CD4-positive, CD25-positive, alpha-beta regulatory T cell (primary cell): ENCODE measurements around the gene CAND2. TPM values are rescaled to one million over a fixed set of nuclear protein-coding genes. Genes with fewer than 3 reads are reported as not detected.
A peak's percentile ranks its signal among the peaks of the same experiment; 100 is the strongest.

Experiments used
- ATAC-seq, 2 donors: fragments of 150-1000 bp; cut with Tn5 transposase; one replicate each; pipeline ENCODE4 v1.10.0; 2021; ENCODE audit warnings: low read depth in 2 of 2, moderate number of reproducible peaks in 2 of 2, moderate library complexity in 1 of 2
- DNase-seq, 3 donors: peaks; one replicate each; pipeline versions ENCODE4 v3.0.0 to v3.0.0-alpha.2; 2012 to 2022; ENCODE audit warnings: mixed read lengths in 1 of 3
- H3K27ac ChIP-seq: one replicate; pipeline ENCODE4 v1.7.0; 2013; ENCODE audit warnings: mild to moderate bottlenecking, low read length; ENCODE audit not compliant: insufficient read depth, poor library complexity, severe bottlenecking
- H3K27me3 ChIP-seq: one replicate; pipeline ENCODE4 v1.7.0; 2013; ENCODE audit warnings: low read length; ENCODE audit not compliant: control insufficient read depth, insufficient read depth
- H3K36me3 ChIP-seq: one replicate; pipeline ENCODE4 v1.7.0; 2013; ENCODE audit warnings: mild to moderate bottlenecking, low read length, moderate library complexity; ENCODE audit not compliant: control insufficient read depth, insufficient read depth
- H3K4me1 ChIP-seq: 2 replicates; pipeline ENCODE4 v1.7.0; 2013; ENCODE audit warnings: mild to moderate bottlenecking, low read length; ENCODE audit not compliant: insufficient read depth, control insufficient read depth, poor library complexity, severe bottlenecking
- H3K4me3 ChIP-seq: one replicate; pipeline ENCODE4 v1.7.0; 2013; ENCODE audit warnings: low read depth, mild to moderate bottlenecking, low read length, moderate library complexity
- H3K9me3 ChIP-seq, 2 experiments: 1 replicate in 1 of 2; 2 replicates in 1 of 2; pipeline ENCODE4 v1.7.0; 2013; ENCODE audit warnings: low read length in 2 of 2, mild to moderate bottlenecking in 1 of 2, moderate library complexity in 1 of 2; ENCODE audit not compliant: control insufficient read depth in 2 of 2
- H3K27ac Mint-ChIP-seq, 3 donors: one replicate each; pipeline ENCODE4 v1.8.0; 2020 to 2022; ENCODE audit warnings: mild to moderate bottlenecking in 3 of 3, mixed read lengths in 3 of 3, moderate library complexity in 2 of 3
- H3K27me3 Mint-ChIP-seq: one replicate; pipeline ENCODE4 v1.8.0; 2022; ENCODE audit warnings: mild to moderate bottlenecking, mixed read lengths
- H3K36me3 Mint-ChIP-seq: one replicate; pipeline ENCODE4 v1.8.0; 2020; ENCODE audit warnings: mixed read lengths
- H3K4me1 Mint-ChIP-seq, 4 donors: one replicate each; pipeline ENCODE4 v1.8.0; 2020 to 2022; ENCODE audit warnings: mixed read lengths in 4 of 4, mild to moderate bottlenecking in 1 of 4
- H3K4me3 Mint-ChIP-seq, 4 donors: one replicate each; pipeline ENCODE4 v1.8.0; 2020 to 2022; ENCODE audit warnings: mild to moderate bottlenecking in 4 of 4, mixed read lengths in 4 of 4, moderate library complexity in 3 of 4
- H3K9me3 Mint-ChIP-seq, 7 donors: one replicate each; pipeline ENCODE4 v1.8.0; 2020 to 2022; ENCODE audit warnings: mixed read lengths in 7 of 7, mild to moderate bottlenecking in 3 of 7, moderate library complexity in 2 of 7
- polyA plus RNA-seq, 4 donors: library from polyadenylated mRNA; unstranded; fragments of 300-500 nt; fragmentation: Illumina TruSeq; gene quantifications; one replicate each; pipeline ENCODE4 v1.2.3, GENCODE V29; 2021
- total RNA-seq: library from RNA; stranded (reverse); gene quantifications from one replicate; pipeline ENCODE4 v1.2.3, GENCODE V29; 2022

Gene CAND2
- total RNA-seq (0.72 TPM), polyA plus RNA-seq (under 1 TPM; 0.63 to 0.98 (median 0.83) TPM)

DNA sequence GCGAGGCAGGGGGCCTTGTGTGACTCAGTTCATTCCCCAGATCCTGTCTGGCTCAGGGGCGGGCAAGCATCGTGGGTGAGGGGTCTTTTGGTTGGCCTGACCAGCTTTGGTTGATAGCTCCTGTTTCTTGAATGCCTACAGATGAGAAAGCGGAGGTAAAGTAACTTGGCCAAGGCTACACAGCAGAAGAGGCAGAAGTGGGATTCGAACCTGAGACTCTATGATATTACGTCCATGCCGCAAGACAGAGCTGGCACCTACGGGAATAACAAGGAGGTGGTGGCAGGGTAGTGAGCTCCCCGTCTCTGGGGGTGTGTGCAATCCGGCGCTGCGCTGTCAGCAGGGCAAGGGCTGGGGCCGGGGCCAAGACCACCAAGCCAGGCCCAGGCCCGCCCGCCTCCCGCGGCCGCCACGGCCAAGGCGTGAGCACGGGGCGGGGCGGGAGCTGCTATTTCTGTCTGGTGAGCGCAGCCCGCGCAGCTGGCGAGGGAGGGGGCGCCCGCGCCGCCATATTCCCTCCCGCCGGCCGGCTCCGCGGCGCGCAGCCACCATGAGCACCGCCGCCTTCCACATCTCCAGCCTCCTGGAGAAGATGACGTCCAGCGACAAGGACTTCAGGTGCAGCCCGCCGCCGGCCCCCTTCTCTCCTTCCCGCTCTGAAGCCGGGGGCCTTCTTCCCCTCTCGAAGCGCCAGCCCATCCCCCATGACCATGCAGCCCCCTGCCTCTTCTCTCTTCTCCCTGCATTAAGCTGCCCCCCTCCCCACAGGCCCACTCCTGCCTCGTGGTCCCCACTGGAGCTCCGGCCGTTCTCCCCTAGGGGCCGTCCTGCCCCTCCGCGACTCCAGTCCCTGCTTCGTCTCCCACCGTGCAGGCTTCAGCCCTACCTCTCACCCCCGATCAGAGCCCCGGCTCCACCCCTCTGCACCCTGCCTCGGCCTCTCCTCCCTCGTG, at the start of gene CAND2:
Gene CAND2 (plus strand): TSS at position 510 of the 953 bp plus-strand sequence. CDS start 41 bp downstream, at position 551.
- Histone ChIP-seq H3K27ac (peak within 1 kb of the TSS; percentile 23), H3K4me1 (no peaks in the 10 kb centered on the region), H3K9me3 (no peaks in the 10 kb centered on the region), H3K4me3 (no peak within 1 kb of the TSS), H3K36me3 (no peaks in the 10 kb centered on the region), H3K27me3 (peaks cover 2% of the 10 kb centered on the region)
- Mint-ChIP-seq H3K9me3 (no peaks in the 10 kb centered on the region), H3K4me1 (peaks cover 0 to 16% (median 3%) of the 10 kb centered on the region in 4 donors), H3K36me3 (no peaks in the 10 kb centered on the region), H3K4me3 (peak within 1 kb of the TSS; percentile 68 to 87 (median 80)), H3K27me3 (peaks cover 42% of the 10 kb centered on the region), H3K27ac (peak within 1 kb of the TSS in 2 of 3 donors; percentile 87 to 91)
- peak; percentile 58 to 60 for ATAC-seq
- DNase-seq: peak in 2 of 3 donors; percentile 17 to 26

DNA sequence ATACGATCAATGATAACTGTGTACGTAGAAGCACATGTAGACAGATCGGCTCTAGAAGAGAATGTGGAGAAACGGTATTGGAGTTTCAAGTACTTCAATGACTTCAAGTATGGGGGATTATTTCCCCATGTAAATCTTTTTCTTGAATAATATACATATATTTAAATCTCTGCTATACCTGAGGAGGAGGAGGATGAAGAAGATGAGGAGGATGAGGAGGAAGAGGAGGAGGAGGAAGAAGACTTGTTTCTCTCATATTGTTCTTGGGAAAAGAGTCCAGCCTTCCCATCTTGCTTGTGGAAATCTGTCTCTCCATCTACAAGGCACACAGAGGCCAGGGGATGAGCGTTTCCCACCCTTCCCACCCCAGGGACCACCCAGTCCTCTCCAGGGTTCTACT, 48.0 kb upstream of the CAND2 start:
- H3K27ac Mint-ChIP-seq: no peak overlapping the region
- no peaks in the 10 kb centered on the region for H3K36me3 Mint-ChIP-seq
- peaks cover 2% of the 10 kb centered on the region for H3K27me3 ChIP-seq
- no peaks in the 10 kb centered on the region for H3K9me3 ChIP-seq
- no peak overlapping the region for H3K4me3 Mint-ChIP-seq
- no peaks in the 10 kb centered on the region for H3K9me3 Mint-ChIP-seq
- H3K27ac ChIP-seq: no peak overlapping the region
- no peak for DNase-seq
- no peaks in the 10 kb centered on the region for H3K4me1 Mint-ChIP-seq
- H3K4me3 ChIP-seq: no peak overlapping the region
- no peaks in the 10 kb centered on the region for H3K36me3 ChIP-seq
- H3K27me3 Mint-ChIP-seq: peaks cover 22% of the 10 kb centered on the region
- no peak for ATAC-seq
- H3K4me1 ChIP-seq: no peaks in the 10 kb centered on the region

- no peak for ATAC-seq
These were observed 46.3 kb upstream of the CAND2 start for GRCh38 chr3:12750223-12750622.

GRCh38 chr3:12750658-12751071, 45.8 kb upstream of the CAND2 start:
- no peaks in the 10 kb centered on the region for H3K36me3 Mint-ChIP-seq
- no peaks in the 10 kb centered on the region for H3K9me3 Mint-ChIP-seq
- peak in 1 of 3 donors; percentile 31 for DNase-seq
- no peak overlapping the region for H3K27ac ChIP-seq
- no peaks in the 10 kb centered on the region for H3K36me3 ChIP-seq
- no peaks in the 10 kb centered on the region for H3K9me3 ChIP-seq
- no peaks in the 10 kb centered on the region for H3K27me3 ChIP-seq
- ATAC-seq: peak; percentile 40 to 67
- H3K4me1 ChIP-seq: no peaks in the 10 kb centered on the region
- H3K4me3 ChIP-seq: no peak overlapping the region
- no peak overlapping the region for H3K4me3 Mint-ChIP-seq
- H3K4me1 Mint-ChIP-seq: peaks cover 0 to 1% (median under 1%) of the 10 kb centered on the region in 4 donors
- peak overlapping the region in 1 of 3 donors; percentile 15 for H3K27ac Mint-ChIP-seq
- H3K27me3 Mint-ChIP-seq: peaks cover 21% of the 10 kb centered on the region

More at GRCh38 chr3:12750223-12750622, 46.3 kb upstream of the CAND2 start:
- H3K27me3 Mint-ChIP-seq: peaks cover 19% of the 10 kb centered on the region
- Histone ChIP-seq H3K4me3 (no peak overlapping the region), H3K27ac (no peak overlapping the region), H3K36me3 (no peaks in the 10 kb centered on the region), H3K9me3 (no peaks in the 10 kb centered on the region), H3K27me3 (no peaks in the 10 kb centered on the region), H3K4me1 (no peaks in the 10 kb centered on the region)
- H3K9me3 Mint-ChIP-seq: no peaks in the 10 kb centered on the region
- H3K4me3 Mint-ChIP-seq: no peak overlapping the region
- no peak overlapping the region for H3K27ac Mint-ChIP-seq
- no peaks in the 10 kb centered on the region for H3K4me1 Mint-ChIP-seq
- H3K36me3 Mint-ChIP-seq: no peaks in the 10 kb centered on the region
- DNase-seq: no peak

DNA sequence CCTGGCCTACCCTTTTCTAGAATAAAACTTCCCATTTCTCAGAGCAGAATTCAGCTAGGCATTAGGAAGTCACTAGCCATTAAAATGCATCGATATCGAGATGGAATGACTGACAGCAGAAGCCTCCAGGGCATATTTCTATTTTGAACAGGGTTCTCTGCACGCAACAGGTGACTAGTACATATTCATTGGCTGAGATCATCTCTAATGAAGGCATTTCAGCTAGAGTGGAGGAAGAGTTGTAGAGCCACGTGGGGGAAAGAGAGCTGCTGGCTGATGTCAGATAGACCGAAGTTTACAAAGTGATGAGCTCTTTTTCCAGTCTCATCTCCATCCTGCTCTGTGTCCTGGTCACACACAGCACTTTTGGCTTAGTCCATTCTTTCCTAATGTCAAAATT, 44.9 kb upstream of the CAND2 start:
- Mint-ChIP-seq H3K9me3 (no peaks in the 10 kb centered on the region), H3K4me1 (peaks cover 0 to 4% (median 1%) of the 10 kb centered on the region in 4 donors), H3K27ac (no peak overlapping the region), H3K36me3 (no peaks in the 10 kb centered on the region), H3K27me3 (peaks cover 21% of the 10 kb centered on the region), H3K4me3 (no peak overlapping the region)
- no peak overlapping the region for H3K4me3 ChIP-seq
- no peaks in the 10 kb centered on the region for H3K9me3 ChIP-seq
- H3K36me3 ChIP-seq: no peaks in the 10 kb centered on the region
- no peaks in the 10 kb centered on the region for H3K4me1 ChIP-seq
- no peak overlapping the region for H3K27ac ChIP-seq
- ATAC-seq (no peak), DNase-seq (no peak)
- H3K27me3 ChIP-seq: no peaks in the 10 kb centered on the region

DNA sequence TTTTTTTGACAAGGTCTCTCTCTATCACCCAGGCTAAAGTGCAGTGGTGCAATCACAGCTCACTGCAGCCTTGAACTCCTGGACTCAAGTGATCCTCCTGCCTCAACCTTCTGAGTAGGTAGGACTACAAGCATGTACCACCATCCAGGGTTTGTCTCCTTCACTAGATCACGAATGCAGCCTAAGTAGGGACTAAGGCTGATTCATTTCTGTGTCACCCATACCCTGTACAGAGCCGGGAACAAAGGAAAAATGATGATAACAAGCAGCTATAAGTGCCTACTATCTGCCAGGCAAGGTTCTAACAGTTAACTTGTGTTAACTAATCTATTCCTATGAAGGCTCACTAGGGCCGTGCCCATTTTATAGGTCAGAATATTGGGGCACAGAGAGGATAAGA, 44.4 kb upstream of the CAND2 start:
- H3K27ac ChIP-seq: no peak overlapping the region
- H3K36me3 ChIP-seq: no peaks in the 10 kb centered on the region
- DNase-seq: no peak
- Mint-ChIP-seq H3K4me1 (peaks cover 0 to 4% (median 1%) of the 10 kb centered on the region in 4 donors), H3K27ac (no peak overlapping the region), H3K9me3 (no peaks in the 10 kb centered on the region), H3K4me3 (no peak overlapping the region), H3K36me3 (no peaks in the 10 kb centered on the region), H3K27me3 (peaks cover 17% of the 10 kb centered on the region)
- H3K27me3 ChIP-seq: no peaks in the 10 kb centered on the region
- H3K4me3 ChIP-seq: no peak overlapping the region
- H3K4me1 ChIP-seq: no peaks in the 10 kb centered on the region
- no peaks in the 10 kb centered on the region for H3K9me3 ChIP-seq
- ATAC-seq: no peak

DNA sequence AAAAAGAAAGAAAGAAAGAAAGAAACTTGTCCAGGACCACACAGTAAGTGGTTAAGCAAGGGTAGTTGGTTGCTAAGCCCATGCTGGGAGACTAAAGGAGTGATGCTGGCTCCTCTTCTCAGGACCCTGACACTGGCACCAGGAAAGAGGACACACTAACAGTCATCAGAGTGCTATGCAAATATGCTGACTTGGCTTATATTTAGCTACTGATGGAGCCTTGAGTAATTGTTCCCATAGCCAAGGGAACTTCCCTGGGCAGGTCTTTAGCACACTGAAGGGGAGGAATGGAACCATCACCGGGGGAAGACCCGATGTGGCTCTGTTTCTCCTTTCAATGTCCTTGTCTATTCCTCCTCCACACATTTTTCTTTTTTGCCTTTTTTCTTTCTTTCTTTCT, 43.7 kb upstream of the CAND2 start:
- Mint-ChIP-seq H3K27me3 (peaks cover 15% of the 10 kb centered on the region), H3K27ac (no peak overlapping the region), H3K4me3 (no peak overlapping the region), H3K9me3 (no peaks in the 10 kb centered on the region), H3K36me3 (no peaks in the 10 kb centered on the region), H3K4me1 (peaks cover 0 to 4% (median 1%) of the 10 kb centered on the region in 4 donors)
- Histone ChIP-seq H3K27ac (no peak overlapping the region), H3K4me1 (no peaks in the 10 kb centered on the region), H3K9me3 (no peaks in the 10 kb centered on the region), H3K36me3 (no peaks in the 10 kb centered on the region), H3K4me3 (no peak overlapping the region), H3K27me3 (no peaks in the 10 kb centered on the region)
- DNase-seq (no peak), ATAC-seq (no peak)
